ENCODE results near the gene ARV1. TPM values are rescaled to one million over a fixed set of nuclear protein-coding genes. Genes with fewer than 3 reads are reported as not detected.
"Not testable (repeated sequence)": the region's sequence is repeated elsewhere in the genome, so short reads cannot be mapped to it uniquely, and the experiment has no call there.

Gene ARV1
- total RNA-seq, 6 experiments from 2014 or later, result 20.0 to 26.8 (median 22.1) TPM

DNA sequence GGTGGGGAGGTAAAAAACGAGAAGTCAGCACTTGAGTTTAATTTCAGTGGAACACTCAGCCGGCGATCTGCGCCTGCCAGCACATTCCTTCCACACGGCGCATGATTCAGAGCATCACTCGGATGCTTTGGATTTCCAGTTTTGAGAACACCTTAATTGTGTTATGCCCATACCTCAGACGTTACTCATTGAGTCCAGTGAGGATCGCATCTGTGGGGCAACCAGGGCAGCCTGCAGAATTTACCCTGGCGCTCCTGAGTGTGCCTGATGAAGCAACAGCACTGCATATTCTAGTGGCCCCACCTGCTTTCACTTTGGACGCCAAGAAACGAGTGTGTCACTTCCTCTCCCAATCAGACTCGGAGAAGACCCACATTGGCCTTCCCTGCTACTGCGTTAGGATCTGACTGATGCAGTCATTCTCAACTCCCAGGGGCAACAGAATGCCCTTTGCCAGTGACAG is 41.3 kb downstream of the ARV1 start:
- Mint-ChIP-seq H3K4me3 (no peak overlapping the region), H3K27ac (no peak overlapping the region), H3K9me3 (no peaks in the 10 kb centered on the region), H3K27me3 (ENCODE audit: insufficient read depth) (no peaks in the 10 kb centered on the region), H3K36me3 (ENCODE audit: low read depth) (no peaks in the 10 kb centered on the region), H3K4me1 (ENCODE audit: low read depth) (peaks cover 19% of the 10 kb centered on the region)
- TF ChIP-seq, protein P1, sequence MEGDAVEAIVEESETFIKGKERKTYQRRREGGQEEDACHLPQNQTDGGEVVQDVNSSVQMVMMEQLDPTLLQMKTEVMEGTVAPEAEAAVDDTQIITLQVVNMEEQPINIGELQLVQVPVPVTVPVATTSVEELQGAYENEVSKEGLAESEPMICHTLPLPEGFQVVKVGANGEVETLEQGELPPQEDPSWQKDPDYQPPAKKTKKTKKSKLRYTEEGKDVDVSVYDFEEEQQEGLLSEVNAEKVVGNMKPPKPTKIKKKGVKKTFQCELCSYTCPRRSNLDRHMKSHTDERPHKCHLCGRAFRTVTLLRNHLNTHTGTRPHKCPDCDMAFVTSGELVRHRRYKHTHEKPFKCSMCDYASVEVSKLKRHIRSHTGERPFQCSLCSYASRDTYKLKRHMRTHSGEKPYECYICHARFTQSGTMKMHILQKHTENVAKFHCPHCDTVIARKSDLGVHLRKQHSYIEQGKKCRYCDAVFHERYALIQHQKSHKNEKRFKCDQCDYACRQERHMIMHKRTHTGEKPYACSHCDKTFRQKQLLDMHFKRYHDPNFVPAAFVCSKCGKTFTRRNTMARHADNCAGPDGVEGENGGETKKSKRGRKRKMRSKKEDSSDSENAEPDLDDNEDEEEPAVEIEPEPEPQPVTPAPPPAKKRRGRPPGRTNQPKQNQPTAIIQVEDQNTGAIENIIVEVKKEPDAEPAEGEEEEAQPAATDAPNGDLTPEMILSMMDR (IDR thresholded peaks at IDR 0.05), result 0 out of 2 replicates have a peak, but pooled peaks have one; percentile 7
- DNase-seq, result no peak

DNA sequence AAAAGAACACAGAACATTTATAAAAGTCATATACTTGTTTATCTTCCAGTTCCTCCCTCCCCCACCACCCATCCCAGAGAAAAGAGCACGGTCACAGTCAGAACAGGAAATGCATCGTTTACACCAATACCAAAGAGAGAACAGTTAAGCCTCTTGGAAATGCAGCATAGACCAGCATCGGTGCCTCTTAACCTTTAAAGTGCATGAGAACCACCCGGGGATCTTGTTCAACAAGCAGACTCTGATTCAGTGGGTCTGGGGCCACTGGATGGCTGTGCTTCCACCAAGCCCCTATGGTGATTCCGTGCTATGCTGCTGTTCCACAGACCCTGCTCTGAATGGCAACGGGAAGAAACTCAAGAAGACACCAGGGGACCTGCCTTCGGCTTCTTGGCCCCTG is 41.9 kb downstream of the ARV1 start:
- Mint-ChIP-seq H3K36me3 (ENCODE audit: low read depth) (no peaks in the 10 kb centered on the region), H3K4me1 (ENCODE audit: low read depth) (peaks cover 19% of the 10 kb centered on the region), H3K27ac (no peak overlapping the region), H3K9me3 (no peaks in the 10 kb centered on the region), H3K27me3 (ENCODE audit: insufficient read depth) (no peaks in the 10 kb centered on the region), H3K4me3 (no peak overlapping the region)
- TF ChIP-seq, protein P1 (IDR thresholded peaks at IDR 0.05), result no peak
- no peak for DNase-seq

DNA sequence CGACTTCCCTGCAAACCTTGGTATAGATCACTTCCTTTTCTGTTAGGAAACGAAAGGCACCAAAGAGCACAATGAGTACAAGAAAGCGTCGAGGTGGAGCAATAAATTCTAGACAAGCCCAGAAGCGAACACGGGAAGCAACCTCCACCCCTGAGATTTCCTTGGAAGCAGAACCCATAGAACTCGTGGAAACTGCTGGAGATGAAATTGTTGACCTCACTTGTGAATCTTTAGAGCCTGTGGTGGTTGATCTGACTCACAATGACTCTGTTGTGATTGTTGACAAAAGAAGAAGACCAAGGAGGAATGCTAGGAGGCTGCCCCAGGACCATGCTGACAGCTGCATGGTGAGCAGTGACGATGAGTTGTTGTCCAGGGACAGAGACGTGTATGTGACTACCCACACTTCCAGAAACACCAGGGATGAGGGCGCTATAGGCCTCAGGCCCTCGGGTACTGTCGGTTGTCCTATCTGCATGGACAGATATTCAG is 42.7 kb downstream of the ARV1 start:
- no peak overlapping the region for H3K4me3 Mint-ChIP-seq
- H3K27me3 Mint-ChIP-seq (ENCODE audit: insufficient read depth), result no peaks in the 10 kb centered on the region
- peaks cover 19% of the 10 kb centered on the region for H3K4me1 Mint-ChIP-seq (ENCODE audit: low read depth)
- TF ChIP-seq, protein P1 (IDR thresholded peaks at IDR 0.05), result no peak
- DNase-seq, result peak; percentile 16
- H3K9me3 Mint-ChIP-seq, result no peaks in the 10 kb centered on the region
- H3K27ac Mint-ChIP-seq, result no peak overlapping the region
- no peaks in the 10 kb centered on the region for H3K36me3 Mint-ChIP-seq (ENCODE audit: low read depth)

DNA sequence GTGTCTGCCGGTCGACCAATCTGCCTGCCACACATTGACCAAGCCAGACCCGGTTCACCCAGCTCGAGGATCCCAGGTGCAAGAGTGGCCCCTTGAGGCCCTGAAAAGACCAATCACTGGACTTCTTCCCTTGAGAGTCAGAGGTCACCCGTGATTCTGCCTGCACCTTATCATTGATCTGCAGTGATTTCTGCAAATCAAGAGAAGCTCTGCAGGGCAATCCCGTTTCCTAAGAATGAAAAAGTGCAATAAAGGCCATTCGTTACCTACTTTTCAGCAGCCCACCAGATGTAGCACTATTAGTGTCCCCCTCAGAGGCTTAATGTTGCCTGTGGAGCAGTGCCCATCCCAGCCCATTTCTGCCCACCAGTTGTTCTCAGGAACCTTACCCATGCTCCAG is 43.6 kb downstream of the ARV1 start:
- H3K27ac Mint-ChIP-seq; DNase-seq; H3K36me3 Mint-ChIP-seq (ENCODE audit: low read depth); H3K9me3 Mint-ChIP-seq; H3K27me3 Mint-ChIP-seq (ENCODE audit: insufficient read depth); H3K4me3 Mint-ChIP-seq: not testable (repeated sequence)
- H3K4me1 Mint-ChIP-seq (ENCODE audit: low read depth), result peaks cover 19% of the 10 kb centered on the region

DNA sequence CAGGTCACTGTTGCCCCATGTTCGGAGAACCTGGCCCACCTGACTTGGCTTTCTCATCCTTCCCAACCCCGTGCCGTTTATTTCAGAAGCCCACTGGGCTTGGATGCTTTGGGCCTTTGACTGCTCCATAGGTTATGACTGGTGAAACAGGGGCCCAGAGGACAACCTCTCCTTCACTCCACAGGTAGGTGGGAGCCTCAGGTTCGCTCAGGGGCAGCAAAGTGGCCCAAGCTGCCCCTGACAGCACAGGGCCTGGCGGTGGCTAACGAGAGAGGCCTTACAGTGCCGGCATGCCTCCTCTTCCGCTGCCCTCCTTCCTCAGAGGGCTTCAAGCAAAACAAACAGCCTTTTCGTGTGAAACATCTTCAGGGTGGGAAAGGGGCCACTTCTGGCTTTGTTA is 44.3 kb downstream of the ARV1 start:
- H3K36me3 Mint-ChIP-seq (ENCODE audit: low read depth), result no peaks in the 10 kb centered on the region

DNA sequence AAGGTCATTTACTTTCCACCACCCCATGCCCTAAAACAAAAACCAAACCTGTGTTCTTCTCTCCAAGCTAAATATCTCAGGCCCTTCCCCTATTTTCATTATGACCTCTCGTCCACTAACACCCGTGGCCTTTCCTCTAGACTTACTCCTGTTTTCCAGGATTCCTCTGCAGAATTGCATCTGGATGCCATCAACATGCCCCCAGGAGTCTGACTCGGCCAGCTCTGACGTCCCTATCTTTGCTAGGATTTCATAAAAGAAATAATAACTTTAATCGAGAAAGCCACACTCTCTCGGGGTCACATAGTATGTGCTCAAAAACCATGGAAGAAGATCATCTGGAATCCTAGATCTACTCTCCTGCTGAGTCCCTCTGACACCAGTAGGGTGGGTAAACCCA is 47.7 kb downstream of the ARV1 start:
- Mint-ChIP-seq H3K27me3 (ENCODE audit: insufficient read depth) (no peaks in the 10 kb centered on the region), H3K36me3 (ENCODE audit: low read depth) (no peaks in the 10 kb centered on the region)

More for the DNA sequence above, 44.3 kb downstream of the ARV1 start:
- no peak overlapping the region for H3K27ac Mint-ChIP-seq
- no peaks in the 10 kb centered on the region for H3K9me3 Mint-ChIP-seq
- no peaks in the 10 kb centered on the region for H3K27me3 Mint-ChIP-seq (ENCODE audit: insufficient read depth)
- H3K4me3 Mint-ChIP-seq, result no peak overlapping the region
- H3K4me1 Mint-ChIP-seq (ENCODE audit: low read depth), result peaks cover 19% of the 10 kb centered on the region
- TF ChIP-seq, protein P1 (IDR thresholded peaks at IDR 0.05), result no peak
- no peak for DNase-seq

More for the DNA sequence above, 47.7 kb downstream of the ARV1 start:
- Mint-ChIP-seq H3K4me1 (ENCODE audit: low read depth) (peaks cover 4% of the 10 kb centered on the region), H3K4me3 (no peak overlapping the region), H3K27ac (no peak overlapping the region), H3K9me3 (no peaks in the 10 kb centered on the region)
- TF ChIP-seq, protein P1 (IDR thresholded peaks at IDR 0.05), result no peak
- DNase-seq, result no peak

All from HFFc6 (cell line).